H9 (cell line): ENCODE measurements around the gene SH2D2A. TPM values are rescaled to one million over a fixed set of nuclear protein-coding genes. Genes with fewer than 3 reads are reported as not detected.

Source experiments
- DNase-seq: peaks from one replicate; pipeline ENCODE4 v3.0.0-alpha.2; 2017
- H2AFZ ChIP-seq: one replicate; pipeline ENCODE4 v1.6.1; 2013; ENCODE audit warnings: mild to moderate bottlenecking, low read length, control low read depth, moderate library complexity
- H2AK5ac ChIP-seq: 2 replicates; pipeline ENCODE4 v1.6.1; 2013; ENCODE audit warnings: low read length, control low read depth, mixed read lengths; ENCODE audit not compliant: insufficient read length
- H2BK120ac ChIP-seq: one replicate; pipeline ENCODE4 v1.6.1; 2013; ENCODE audit warnings: low read depth, mild to moderate bottlenecking, low read length, control low read depth, inconsistent platforms; ENCODE audit not compliant: poor library complexity, severe bottlenecking
- H2BK12ac ChIP-seq: 2 replicates; pipeline ENCODE4 v1.6.1; 2013; ENCODE audit warnings: low read length, control low read depth, mixed read lengths, low read depth; ENCODE audit not compliant: insufficient read length
- H2BK15ac ChIP-seq: 2 replicates; pipeline ENCODE4 v1.6.1; 2013; ENCODE audit warnings: low read depth, low read length, control low read depth
- H2BK20ac ChIP-seq: one replicate; pipeline ENCODE4 v1.6.1; 2013; ENCODE audit warnings: low read depth, mild to moderate bottlenecking, low read length, control low read depth, inconsistent platforms; ENCODE audit not compliant: poor library complexity, severe bottlenecking
- H2BK5ac ChIP-seq: 2 replicates; pipeline ENCODE4 v1.6.1; 2013; ENCODE audit warnings: low read length, control low read depth, mixed read lengths; ENCODE audit not compliant: insufficient read length
- H3K14ac ChIP-seq: 2 replicates; pipeline ENCODE4 v1.6.1; 2013; ENCODE audit warnings: low read length, control low read depth; ENCODE audit not compliant: insufficient read depth
- H3K18ac ChIP-seq: 2 replicates; pipeline ENCODE4 v1.6.1; 2013; ENCODE audit warnings: low read depth, mild to moderate bottlenecking, mixed read lengths, low read length, control low read depth; ENCODE audit not compliant: insufficient read length
- H3K23ac ChIP-seq: 2 replicates; pipeline ENCODE4 v1.6.1; 2013; ENCODE audit warnings: low read length, control low read depth, mixed read lengths, low read depth; ENCODE audit not compliant: insufficient read length
- H3K23me2 ChIP-seq: 2 replicates; pipeline ENCODE4 v1.6.1; 2013; ENCODE audit warnings: low read depth, mild to moderate bottlenecking, mixed read lengths, low read length, control low read depth; ENCODE audit not compliant: insufficient read length, poor library complexity, severe bottlenecking
- H3K27ac ChIP-seq: 2 replicates; pipeline ENCODE4 v1.5.1; 2013; ENCODE audit warnings: low read length, control low read depth, mixed read lengths, low read depth; ENCODE audit not compliant: insufficient read length
- H3K27me3 ChIP-seq: 2 replicates; pipeline ENCODE4 v1.6.1; 2013; ENCODE audit warnings: low read length, control low read depth, inconsistent platforms; ENCODE audit not compliant: insufficient read depth
- H3K4ac ChIP-seq: 2 replicates; pipeline ENCODE4 v1.6.1; 2013; ENCODE audit warnings: low read depth, mild to moderate bottlenecking, control low read depth, inconsistent platforms, low read length, moderate library complexity
- H3K4me1 ChIP-seq: 2 replicates; pipeline ENCODE4 v1.6.1; 2013; ENCODE audit warnings: low read length, control low read depth, inconsistent platforms; ENCODE audit not compliant: insufficient read depth
- H3K4me2 ChIP-seq: 2 replicates; pipeline ENCODE4 v1.6.1; 2013; ENCODE audit warnings: low read length, control low read depth, mixed read lengths; ENCODE audit not compliant: insufficient read length, insufficient read depth
- H3K56ac ChIP-seq: 2 replicates; pipeline ENCODE4 v1.6.1; 2013; ENCODE audit warnings: low read depth, mild to moderate bottlenecking, mixed read lengths, low read length, control low read depth; ENCODE audit not compliant: insufficient read length
- H3K79me1 ChIP-seq: 2 replicates; pipeline ENCODE4 v1.6.1; 2013; ENCODE audit warnings: low read depth, mild to moderate bottlenecking, moderate library complexity, low read length, control low read depth, inconsistent platforms; ENCODE audit not compliant: insufficient read depth, poor library complexity, severe bottlenecking
- H3K79me2 ChIP-seq: 2 replicates; pipeline ENCODE4 v1.6.1; 2013; ENCODE audit warnings: low read length, control low read depth, inconsistent platforms; ENCODE audit not compliant: insufficient read depth
- H3K9ac ChIP-seq: 2 replicates; pipeline ENCODE4 v1.6.1; 2013; ENCODE audit warnings: low read length, control low read depth, mixed read lengths; ENCODE audit not compliant: insufficient read length; ENCODE audit errors: extremely low read depth
- H3K9me3 ChIP-seq: one replicate; pipeline ENCODE4 v1.6.1; 2013; ENCODE audit warnings: low read depth, low read length, inconsistent platforms; ENCODE audit not compliant: control insufficient read depth
- H3T11ph ChIP-seq: one replicate; pipeline ENCODE4 v1.6.1; 2013; ENCODE audit warnings: mild to moderate bottlenecking, low read length, control low read depth, inconsistent platforms
- H4K20me1 ChIP-seq: one replicate; pipeline ENCODE4 v1.6.1; 2013; ENCODE audit not compliant: control insufficient read depth, insufficient read length, insufficient read depth
- H4K5ac ChIP-seq: 2 replicates; pipeline ENCODE4 v1.6.1; 2013; ENCODE audit warnings: low read depth, mild to moderate bottlenecking, mixed read lengths, low read length, control low read depth; ENCODE audit not compliant: insufficient read length
- H4K8ac ChIP-seq: replicated peaks from 2 replicates; pipeline ENCODE4 v1.6.1; 2013; ENCODE audit warnings: low read length, control low read depth, mixed read lengths, low read depth; ENCODE audit not compliant: insufficient read length
- H4K91ac ChIP-seq: 2 replicates; pipeline ENCODE4 v1.6.1; 2013; ENCODE audit warnings: low read depth, mild to moderate bottlenecking, moderate library complexity, mixed read lengths, low read length, control low read depth; ENCODE audit not compliant: insufficient read length
- H3K27ac Mint-ChIP-seq, 3 experiments: 2 replicates in 2 of 3; 3 replicates in 1 of 3; pipeline ENCODE4 v1.8.0; 2020 to 2021; ENCODE audit warnings: mixed read lengths in 3 of 3, mild to moderate bottlenecking in 1 of 3, moderate library complexity in 1 of 3
- H3K27me3 Mint-ChIP-seq: 2 replicates; pipeline ENCODE4 v1.8.0; 2021; ENCODE audit warnings: low read depth, mild to moderate bottlenecking, moderate library complexity, mixed read lengths
- H3K36me3 Mint-ChIP-seq, 3 experiments: 2 replicates in 2 of 3; 3 replicates in 1 of 3; pipeline ENCODE4 v1.8.0; 2020 to 2021; ENCODE audit warnings: low read depth in 3 of 3, mixed read lengths in 3 of 3; ENCODE audit not compliant: insufficient read depth in 1 of 3
- H3K4me1 Mint-ChIP-seq, 2 experiments: 2 replicates each; pipeline ENCODE4 v1.8.0; 2020; ENCODE audit warnings: mixed read lengths in 2 of 2
- H3K4me3 Mint-ChIP-seq, 2 experiments: 2 replicates in 1 of 2; 3 replicates in 1 of 2; pipeline ENCODE4 v1.8.0; 2020 to 2021; ENCODE audit warnings: mild to moderate bottlenecking in 2 of 2, mixed read lengths in 2 of 2, moderate library complexity in 1 of 2
- H3K9me3 Mint-ChIP-seq, 2 experiments: 2 replicates in 1 of 2; 3 replicates in 1 of 2; pipeline ENCODE4 v1.8.0; 2020; ENCODE audit warnings: mild to moderate bottlenecking in 2 of 2, mixed read lengths in 2 of 2, moderate library complexity in 1 of 2
- CTCF ChIP-seq: fragments of 200-600 bp; sonication (generic); conservative IDR thresholded peaks from 3 replicates; pipeline ENCODE4 v1.8.0; 2021; ENCODE audit warnings: antibody characterized with exemption, mild to moderate bottlenecking
- WGBS: extraction: QIAGEN DNeasy Blood & Tissue Kit; methylation state at CpG from one replicate; pipeline ENCODE4 v1.1.7; 2013; ENCODE audit warnings: missing lambda C conversion rate, low lambda C conversion rate, mixed read lengths; ENCODE audit not compliant: insufficient read length; ENCODE audit errors: extremely low coverage; 5-methylcytosine and 5-hydroxymethylcytosine counted together
- total RNA-seq: library from RNA; stranded (reverse); gene quantifications from 2 replicates; pipeline ENCODE4 v1.2.1, GENCODE V29; 2021

Gene SH2D2A
- total RNA-seq, 1 experiment from 2014 or later: 2.0 TPM

GRCh38 chr1:156804572-156805243 is 11.9 kb downstream of the SH2D2A start:
- Histone ChIP-seq H3K4me2 (no peak overlapping the region), H2BK12ac (no peak overlapping the region), H3K56ac (no peak overlapping the region), H2BK5ac (no peak overlapping the region), H3K14ac (no peak overlapping the region), H2AK5ac (no peak overlapping the region), H4K91ac (no peak overlapping the region), H2BK20ac (no peak overlapping the region), H3K27me3 (no peaks in the 10 kb centered on the region; the same call in 1 of the 2 replicates), H2AFZ (no peak overlapping the region), H3K23ac (no peak overlapping the region), H2BK120ac (no peak overlapping the region), H3K18ac (no peak overlapping the region), H3K79me2 (no peaks in the 10 kb centered on the region), H3K79me1 (no peaks in the 10 kb centered on the region), H4K20me1 (no peaks in the 10 kb centered on the region), H4K8ac (no peak overlapping the region), H3K9me3 (no peaks in the 10 kb centered on the region), H3T11ph (no peak overlapping the region), H3K4me1 (no peaks in the 10 kb centered on the region; the same call in 1 of the 2 replicates), H4K5ac (no peak overlapping the region), H2BK15ac (no peak overlapping the region), H3K23me2 (no peaks in the 10 kb centered on the region), H3K4ac (no peak overlapping the region), H3K27ac (no peak overlapping the region), H3K9ac (no peak overlapping the region)
- Mint-ChIP-seq H3K27me3 (peaks cover 3% of the 10 kb centered on the region), H3K36me3 (peaks cover 3 to 22% (median 16%) of the 10 kb centered on the region in 3 experiments; a peak in 6 of 7 replicates), H3K27ac (no peak overlapping the region; a peak in 1 of 7 replicates), H3K4me1 (peaks cover 2 to 18% of the 10 kb centered on the region in 2 experiments), H3K4me3 (no peak overlapping the region), H3K9me3 (no peaks in the 10 kb centered on the region)
- no peak for TF ChIP-seq CTCF
- WGBS: no CpG with 5 or more reads among the region's 6 CpGs
- no peak for DNase-seq
